Hepatocyte (in vitro differentiated cells): Measurements from ENCODE around the gene SUDS3. TPM values are rescaled to one million over a fixed set of nuclear protein-coding genes. Genes with fewer than 3 reads are reported as not detected.

Source experiments
- DNase-seq: peaks from one replicate; pipeline ENCODE4 v3.0.0-alpha.2; 2016; ENCODE audit warnings: low spot score
- H2AFZ ChIP-seq: fragments of 200-600 bp; sonication (generic); 2 replicates; pipeline ENCODE4 v1.6.0; 2016; ENCODE audit warnings: antibody characterized with exemption, mild to moderate bottlenecking
- H3K27ac ChIP-seq: fragments of 200-600 bp; sonication (generic); 2 replicates; pipeline ENCODE4 v1.5.1; 2016; ENCODE audit warnings: mild to moderate bottlenecking
- H3K27me3 ChIP-seq: fragments of 200-600 bp; sonication (generic); 2 replicates; pipeline ENCODE4 v1.6.1; 2016
- H3K36me3 ChIP-seq: fragments of 200-600 bp; sonication (generic); replicated peaks from 2 replicates; pipeline ENCODE4 v1.5.1; 2016; ENCODE audit warnings: low read depth; ENCODE audit not compliant: insufficient read depth
- H3K4me1 ChIP-seq: fragments of 200-600 bp; sonication (generic); 2 replicates; pipeline ENCODE4 v1.5.1; 2016; ENCODE audit warnings: mild to moderate bottlenecking, moderate library complexity; ENCODE audit not compliant: insufficient read depth
- H3K4me2 ChIP-seq: fragments of 200-600 bp; sonication (generic); 2 replicates; pipeline ENCODE4 v1.6.0; 2016
- H3K4me3 ChIP-seq: fragments of 200-600 bp; sonication (generic); 2 replicates; pipeline ENCODE4 v1.5.1; 2016; ENCODE audit warnings: mild to moderate bottlenecking
- H3K79me2 ChIP-seq: fragments of 200-600 bp; sonication (generic); 2 replicates; pipeline ENCODE4 v1.6.0; 2017; ENCODE audit warnings: mild to moderate bottlenecking
- H3K9me2 ChIP-seq: fragments of 200-600 bp; sonication (generic); replicated peaks from 2 replicates; pipeline ENCODE4 v1.6.0; 2017; ENCODE audit warnings: mild to moderate bottlenecking; ENCODE audit not compliant: insufficient read depth
- H3K9me3 ChIP-seq: fragments of 200-600 bp; sonication (generic); 2 replicates; pipeline ENCODE4 v1.5.1; 2016; ENCODE audit warnings: low read depth, mild to moderate bottlenecking
- H4K20me1 ChIP-seq: fragments of 200-600 bp; sonication (generic); 2 replicates; pipeline ENCODE4 v1.6.0; 2016; ENCODE audit warnings: mild to moderate bottlenecking; ENCODE audit not compliant: insufficient read depth, poor library complexity, severe bottlenecking
- CTCF ChIP-seq: fragments of 200-600 bp; sonication (generic); IDR thresholded peaks from 2 replicates; pipeline ENCODE4 v1.5.1; 2016; ENCODE audit warnings: antibody characterized with exemption, mild to moderate bottlenecking; ENCODE audit not compliant: poor library complexity
- EZH2 ChIP-seq: fragments of 200-600 bp; sonication (generic); IDR thresholded peaks from 2 replicates; pipeline ENCODE4 v1.6.1; 2016; ENCODE audit warnings: antibody characterized with exemption, mild to moderate bottlenecking, borderline replicate concordance
- EZH2phosphoT487 ChIP-seq: fragments of 200-600 bp; sonication (generic); IDR thresholded peaks from one replicate; pipeline ENCODE4 v1.6.1; 2018; ENCODE audit warnings: antibody characterized with exemption, mild to moderate bottlenecking, low read depth, moderate library complexity; ENCODE audit not compliant: unreplicated experiment, severe bottlenecking
- WGBS: methylation state at CpG from one replicate; pipeline ENCODE4 v1.1.6; 2016; ENCODE audit warnings: low lambda C conversion rate; ENCODE audit errors: missing lambda C conversion rate; 5-methylcytosine and 5-hydroxymethylcytosine counted together
- polyA plus RNA-seq: library from polyadenylated mRNA; unstranded; fragments of >200 nt; fragmentation: Nextera tagmentation; extraction: Ambion mirVana; gene quantifications from 2 replicates; pipeline ENCODE4 v1.2.1, GENCODE V29; 2016
- total RNA-seq: library from RNA; depleted of rRNA; stranded (reverse); fragments of >200 nt; gene quantifications from 2 replicates; pipeline ENCODE4 v1.2.3, GENCODE V29; 2014

SUDS3 gene
- total and polyA plus RNA-seq, 2 experiments from 2014 or later, result 21.1 to 40.0 TPM

- Histone ChIP-seq H4K20me1 (no peaks in the 10 kb centered on the region), H3K27ac (no peak overlapping the region), H3K4me2 (no peak overlapping the region), H3K9me3 (no peaks in the 10 kb centered on the region), H3K9me2 (no peaks in the 10 kb centered on the region), H3K4me3 (no peak overlapping the region), H2AFZ (no peak overlapping the region), H3K79me2 (no peaks in the 10 kb centered on the region), H3K36me3 (no peaks in the 10 kb centered on the region), H3K4me1 (peaks cover 9% of the 10 kb centered on the region), H3K27me3 (no peaks in the 10 kb centered on the region)
- WGBS, result 74% methylated on average over 2 of the region's 2 CpGs
- no peak for TF ChIP-seq CTCF
- no peak for TF ChIP-seq EZH2phosphoT487
- no peak for TF ChIP-seq EZH2
- DNase-seq, result no peak
These were observed 60.6 kb downstream of the SUDS3 start for GRCh38 chr12:118436986-118437385.

- no peaks in the 10 kb centered on the region for H4K20me1 ChIP-seq
- no peaks in the 10 kb centered on the region for H3K9me3 ChIP-seq
- H3K36me3 ChIP-seq, result no peaks in the 10 kb centered on the region
- no peak overlapping the region for H2AFZ ChIP-seq
- H3K4me1 ChIP-seq, result no peaks in the 10 kb centered on the region
- H3K27ac ChIP-seq, result no peak overlapping the region
- no peaks in the 10 kb centered on the region for H3K27me3 ChIP-seq
- TF ChIP-seq CTCF (no peak), EZH2phosphoT487 (no peak), EZH2 (no peak)
- H3K9me2 ChIP-seq, result no peaks in the 10 kb centered on the region
- 82% methylated on average over 3 of the region's 3 CpGs for WGBS
- DNase-seq, result no peak
- no peak overlapping the region for H3K4me2 ChIP-seq
- no peaks in the 10 kb centered on the region for H3K79me2 ChIP-seq
- no peak overlapping the region for H3K4me3 ChIP-seq
These were observed 62.7 kb downstream of the SUDS3 start for GRCh38 chr12:118439068-118439467.

GRCh38 chr12:118446247-118446646 lies 69.9 kb downstream of the SUDS3 start:
- no peaks in the 10 kb centered on the region for H4K20me1 ChIP-seq

GRCh38 chr12:118447181-118447580 lies 70.8 kb downstream of the SUDS3 start:
- Histone ChIP-seq H3K79me2 (no peaks in the 10 kb centered on the region), H2AFZ (no peak overlapping the region), H3K4me1 (no peaks in the 10 kb centered on the region), H3K27me3 (no peaks in the 10 kb centered on the region), H3K36me3 (no peaks in the 10 kb centered on the region), H3K27ac (no peak overlapping the region), H3K9me3 (no peaks in the 10 kb centered on the region), H3K4me2 (no peak overlapping the region), H4K20me1 (no peaks in the 10 kb centered on the region), H3K9me2 (no peaks in the 10 kb centered on the region), H3K4me3 (no peak overlapping the region)
- 80% methylated on average over 4 of the region's 4 CpGs for WGBS
- no peak for DNase-seq
- no peak for TF ChIP-seq CTCF
- no peak for TF ChIP-seq EZH2
- no peak for TF ChIP-seq EZH2phosphoT487

More at GRCh38 chr12:118446247-118446646, 69.9 kb downstream of the SUDS3 start:
- H2AFZ ChIP-seq, result no peak overlapping the region
- H3K9me3 ChIP-seq, result no peaks in the 10 kb centered on the region
- WGBS, result 62% methylated on average over 4 of the region's 4 CpGs
- H3K79me2 ChIP-seq, result no peaks in the 10 kb centered on the region
- no peaks in the 10 kb centered on the region for H3K36me3 ChIP-seq
- no peak overlapping the region for H3K4me2 ChIP-seq
- H3K4me3 ChIP-seq, result no peak overlapping the region
- no peak for TF ChIP-seq EZH2phosphoT487
- H3K27me3 ChIP-seq, result no peaks in the 10 kb centered on the region
- H3K27ac ChIP-seq, result no peak overlapping the region
- DNase-seq, result no peak
- H3K4me1 ChIP-seq, result no peaks in the 10 kb centered on the region
- H3K9me2 ChIP-seq, result no peaks in the 10 kb centered on the region
